K562 (cell line): ENCODE measurements around the gene MBD3. TPM values are rescaled to one million over a fixed set of nuclear protein-coding genes. Genes with fewer than 3 reads are reported as not detected.

Source experiments
- ATAC-seq: fragments of 200-7000 bp; cut with Tn5 transposase; 3 replicates; pipeline ENCODE4 v1.9.1; 2020; ENCODE audit warnings: moderate library complexity
- BruUV-seq: library from RNA; stranded (reverse); fragments of 400-500 nt; replicated peaks from 2 replicates; lab custom pipeline; 2021; lab: Mats Ljungman, UMichigan
- CTCF ChIA-PET: fragments of 300-600 bp; formaldehyde crosslinking; extraction: SDS; loops from one replicate; lab custom pipeline; 2021; ENCODE audit warnings: low intra/inter-chr PET ratio; lab: Yijun Ruan, JAX
- POLR2A ChIA-PET: fragments of 300-600, 350-650 bp; sonication (Branson Sonifier 250); formaldehyde crosslinking; extraction: SDS; loops from one replicate; lab custom pipeline; 2021; ENCODE audit warnings: antibody characterized with exemption, inconsistent platforms; lab: Yijun Ruan, JAX
- DNase-seq, 4 experiments: peaks; one replicate each; pipeline versions ENCODE4 v3.0.0 to v3.0.0-alpha.2; 2011 to 2018; ENCODE audit warnings: low spot score in 3 of 4, mixed read lengths in 3 of 4; ENCODE audit errors: extremely low read depth in 1 of 4
- FAIRE-seq: peaks from 2 replicates; lab custom pipeline; 2011; peaks lifted over from hg19 to GRCh38; lab: Jason Lieb, UNC
- H2AFZ ChIP-seq: 2 replicates; pipeline ENCODE4 v1.6.0; 2011; ENCODE audit warnings: low read depth, low read length, control low read depth, inconsistent platforms
- H3K27ac ChIP-seq: fragments of 200-600 bp; 3 replicates; pipeline ENCODE4 v1.8.0; 2011; ENCODE audit warnings: low read depth, mild to moderate bottlenecking, control low read depth, inconsistent platforms, low read length, moderate library complexity, mixed read lengths; ENCODE audit errors: extremely low read depth
- H3K27me3 ChIP-seq, 2 experiments: fragments of 300-600 bp in 1 of 2; 2 replicates in 1 of 2; 3 replicates in 1 of 2; pipeline versions ENCODE4 v1.6.0 to v1.8.0; 2011; ENCODE audit warnings: inconsistent platforms in 2 of 2, low read length in 2 of 2, mild to moderate bottlenecking in 1 of 2, mixed read lengths in 1 of 2, moderate library complexity in 1 of 2; ENCODE audit not compliant: control insufficient read depth in 2 of 2, insufficient read depth in 2 of 2
- H3K36me3 ChIP-seq: fragments of 300-600 bp; 3 replicates; pipeline ENCODE4 v1.8.0; 2011; ENCODE audit warnings: mild to moderate bottlenecking, low read length, inconsistent platforms; ENCODE audit not compliant: control insufficient read depth, insufficient read depth
- H3K4me1 ChIP-seq, 2 experiments: fragments of 200-600 bp in 1 of 2; replicated peaks in 1 of 2; 2 replicates in 1 of 2; 3 replicates in 1 of 2; pipeline versions ENCODE4 v1.5.1 to v1.8.0; 2011; ENCODE audit warnings: inconsistent platforms in 2 of 2, low read length in 2 of 2, mild to moderate bottlenecking in 1 of 2, mixed read lengths in 1 of 2, moderate library complexity in 1 of 2; ENCODE audit not compliant: control insufficient read depth in 2 of 2, insufficient read depth in 2 of 2
- H3K4me2 ChIP-seq: 2 replicates; pipeline ENCODE4 v1.6.1; 2011; ENCODE audit warnings: low read length, control low read depth, inconsistent platforms, mixed read lengths; ENCODE audit not compliant: insufficient read depth
- H3K4me3 ChIP-seq: fragments of 200-600 bp; sonication (generic), shearing (Covaris generic); 2 replicates; pipeline ENCODE4 v1.5.1; 2016; ENCODE audit warnings: control low read depth, inconsistent platforms
- H3K79me2 ChIP-seq: fragments of 200-600 bp; 3 replicates; pipeline ENCODE4 v1.8.0; 2011; ENCODE audit warnings: low read length, inconsistent platforms; ENCODE audit not compliant: control insufficient read depth, insufficient read depth
- H3K9ac ChIP-seq, 2 experiments: 2 replicates each; pipeline versions ENCODE4 v1.6.0 to v1.6.1; 2011; ENCODE audit warnings: low read depth in 2 of 2, low read length in 2 of 2, control low read depth in 1 of 2, inconsistent platforms in 1 of 2, mild to moderate bottlenecking in 1 of 2, mixed read lengths in 1 of 2; ENCODE audit not compliant: insufficient read depth in 1 of 2
- H3K9me1 ChIP-seq: one replicate; pipeline ENCODE4 v1.6.0; 2011; ENCODE audit warnings: inconsistent platforms, mild to moderate bottlenecking, low read length, moderate library complexity; ENCODE audit not compliant: control insufficient read depth, insufficient read depth
- H3K9me3 ChIP-seq: replicated peaks from 2 replicates; pipeline ENCODE4 v1.5.1; 2011; ENCODE audit warnings: low read depth, low read length, inconsistent platforms; ENCODE audit not compliant: control insufficient read depth, insufficient read depth
- H4K20me1 ChIP-seq: replicated peaks from 2 replicates; pipeline ENCODE4 v1.6.1; 2011; ENCODE audit warnings: low read length, inconsistent platforms, mixed read lengths; ENCODE audit not compliant: control insufficient read depth, insufficient read depth
- SMARCB1 ChIP-seq: IDR thresholded peaks from 2 replicates; pipeline ENCODE4 v1.6.1; 2011; ENCODE audit warnings: improper control_type of control experiment, low read depth; ENCODE audit not compliant: insufficient read length
- ZNF740 ChIP-seq, 3 experiments: fragments of 200-800 bp in 1 of 3; sonication (Bioruptor generic) in 1 of 3; sonication (generic) in 1 of 3; formaldehyde crosslinking in 1 of 3; IDR thresholded peaks; 2 replicates each; pipeline versions ENCODE4 v1.6.1 to v1.8.0; 2016 to 2022; ENCODE audit warnings: mild to moderate bottlenecking in 2 of 3, missing compliant biosample characterization in 2 of 3, missing genetic modification characterization in 2 of 3, missing genetic modification reagents in 1 of 3
- WGBS: fragments of 100-300 bp; shearing (Covaris generic); methylation state at CpG from one replicate; pipeline ENCODE4 v1.1.6; 2016; ENCODE audit warnings: low coverage, mixed read lengths; ENCODE audit not compliant: insufficient coverage; ENCODE audit errors: missing lambda C conversion rate; 5-methylcytosine and 5-hydroxymethylcytosine counted together
- in situ Hi-C: fragments of 300-500 bp; cut with MboI; formaldehyde crosslinking; loops from 4 replicates; pipeline ENCODE4 v1.15.0; 2018; ENCODE audit warnings: inconsistent platforms, mixed read lengths
- intact Hi-C: fragments of 100-400 bp; cut with micrococcal nuclease; formaldehyde crosslinking; loops from 2 replicates; pipeline ENCODE4 v1.14.2; 2022
- polyA plus RNA-seq, 8 experiments: library from polyadenylated mRNA; depleted of rRNA in 4 of 8; stranded (reverse) in 5 of 8; unstranded in 3 of 8; fragments of >200 nt; fragmentation: Nextera tagmentation in 2 of 8; fragmentation: Illumina TruSeq in 1 of 8; extraction: Ambion mirVana in 2 of 8; extraction: Trizol in 1 of 8; gene quantifications; 2 replicates each; pipeline versions ENCODE4 v1.2.1 to v1.2.3, GENCODE V29; 2011 to 2014; ENCODE audit warnings: inconsistent platforms in 1 of 8, missing spikeins in 1 of 8
- total RNA-seq, 7 experiments: library from RNA; depleted of rRNA in 6 of 7; stranded (reverse); fragments of >200 nt in 6 of 7; fragmentation: Illumina TruSeq in 2 of 7; extraction: Trizol in 2 of 7; gene quantifications; 2 replicates each; pipeline versions ENCODE4 v1.2.1 to v1.2.3, GENCODE V29; 2011 to 2021; ENCODE audit warnings: low replicate concordance in 1 of 7

MBD3 gene
- total and polyA plus RNA-seq, 9 of the 15 experiments (the other 6 are each of a cell fraction or from before 2014, with no cell fraction given) = 0.24 to 137 (median 30.9) TPM

- intact Hi-C loops = no loop called here
- peak in 1 of 4 experiments; percentile 12 for DNase-seq
Measured at GRCh38 chr19:1593501-1593772, 772 bp upstream of the MBD3 start.

More at GRCh38 chr19:1593501-1593772, 772 bp upstream of the MBD3 start:
- peak overlapping the region; percentile 76 for H3K27ac ChIP-seq
- no peaks in the 10 kb centered on the region for H3K9me3 ChIP-seq
- peak overlapping the region; percentile 82 for H3K4me2 ChIP-seq
- ChIA-PET POLR2A (interaction anchor here (1.4 to 6.6 kb wide), 3 partner anchors 11 to 59 kb away, joined by 3 to 40 read pairs (median 13); partner anchors contain the start of genes TCF3 and UQCR11), CTCF (interaction anchor here (0.7 kb wide), 1 partner anchor 57 kb away, joined by 4 read pairs; no protein-coding TSS in a partner anchor)
- H3K9ac ChIP-seq = peak overlapping the region; percentile 68 to 98; a peak in 3 of 4 replicates
- peaks cover 9% of the 10 kb centered on the region; the same call in 1 of the 2 replicates for H4K20me1 ChIP-seq
- no peaks in the 10 kb centered on the region for H3K27me3 ChIP-seq
- H3K9me1 ChIP-seq = no peaks in the 10 kb centered on the region
- in situ Hi-C loops = no loop called here
- H3K79me2 ChIP-seq = peaks cover 43% of the 10 kb centered on the region
- H3K4me3 ChIP-seq = peak overlapping the region; percentile 59
- H3K36me3 ChIP-seq = peaks cover 57% of the 10 kb centered on the region; the same call in 2 of the 3 replicates
- FAIRE-seq (no peak), ATAC-seq (no peak)
- WGBS = 65% methylated on average over 6 of the region's 10 CpGs
- H2AFZ ChIP-seq = no peak overlapping the region
- no TSS peak for BruUV-seq
- H3K4me1 ChIP-seq = peaks cover 15 to 40% of the 10 kb centered on the region in 2 experiments
- TF ChIP-seq ZNF740 (CRISPR knock-in tag; IDR thresholded peaks at IDR 0.05) = no peak; the same call in 1 of the 2 replicates
- TF ChIP-seq ZNF740 (tag; IDR thresholded peaks at IDR 0.05) = 0 out of 4 replicates have a peak, but pooled peaks of 1 of the 2 experiments have one; percentile 42
- no peak for TF ChIP-seq SMARCB1
